Kidney (tissue), 14 donors: ENCODE data around the gene MFNG. TPM values are rescaled to one million over a fixed set of nuclear protein-coding genes. Genes with fewer than 3 reads are reported as not detected.
A peak's percentile ranks its signal among the peaks of the same experiment; 100 is the strongest.

Source experiments
- DNase-seq, 5 donors: peaks; one replicate each; pipeline ENCODE4 v3.0.0-alpha.2; 2013 to 2020
- FAIRE-seq: peaks from 2 replicates; lab custom pipeline; 2012; peaks lifted over from hg19 to GRCh38; lab: Jason Lieb, UNC
- H3K27ac ChIP-seq, 2 donors: one replicate each; pipeline ENCODE4 v1.7.0; 2013; ENCODE audit warnings: low read depth in 2 of 2, low read length in 2 of 2, inconsistent platforms in 1 of 2
- H3K27me3 ChIP-seq: one replicate; pipeline ENCODE4 v1.7.1; 2013; ENCODE audit warnings: low read length, inconsistent platforms; ENCODE audit not compliant: control insufficient read depth, insufficient read depth
- H3K36me3 ChIP-seq, 3 donors: one replicate each; pipeline versions ENCODE4 v1.7.0 to v1.7.1; 2013; ENCODE audit warnings: low read length in 3 of 3, control low read depth in 1 of 3, inconsistent platforms in 1 of 3; ENCODE audit not compliant: insufficient read depth in 3 of 3, control insufficient read depth in 2 of 3
- H3K4me1 ChIP-seq, 3 donors: one replicate each; pipeline versions ENCODE4 v1.7.0 to v1.7.1; 2013; ENCODE audit warnings: low read length in 3 of 3, inconsistent platforms in 1 of 3, low read depth in 1 of 3; ENCODE audit not compliant: control insufficient read depth in 2 of 3, insufficient read depth in 2 of 3
- H3K4me3 ChIP-seq, 3 donors: one replicate each; pipeline versions ENCODE4 v1.7.0 to v1.8.1; 2013; ENCODE audit warnings: low read length in 3 of 3, control low read depth in 1 of 3, inconsistent platforms in 1 of 3
- H3K9ac ChIP-seq, 3 donors: one replicate each; pipeline versions ENCODE4 v1.7.0 to v1.7.1; 2013; ENCODE audit warnings: low read length in 3 of 3, control low read depth in 1 of 3, inconsistent platforms in 1 of 3
- H3K9me3 ChIP-seq, 3 donors: one replicate each; pipeline versions ENCODE4 v1.7.0 to v1.7.1; 2013; ENCODE audit warnings: low read length in 3 of 3, control low read depth in 1 of 3, inconsistent platforms in 1 of 3; ENCODE audit not compliant: control insufficient read depth in 2 of 3, insufficient read depth in 1 of 3
- CTCF ChIP-seq: IDR thresholded peaks from 3 replicates; pipeline ENCODE4 v1.5.1; 2012; ENCODE audit warnings: mild to moderate bottlenecking, moderate library complexity, borderline replicate concordance; ENCODE audit not compliant: insufficient read depth; ENCODE audit errors: extremely low read depth
- intact Hi-C: fragments of 100-400 bp; cut with DNase I; formaldehyde crosslinking; loops from one replicate; pipeline ENCODE4 v1.11.1; 2022
- polyA plus RNA-seq: library from polyadenylated mRNA; stranded (reverse); fragments of 350-450 nt; fragmentation: Illumina TruSeq; extraction: RNeasy Lipid Tissue Mini Kit (QIAGEN cat#74804); gene quantifications from one replicate; pipeline ENCODE4 v1.2.3, GENCODE V29; 2014; ENCODE audit warnings: low read depth, low replicate concordance; ENCODE audit not compliant: insufficient read depth
- total RNA-seq: library from RNA; stranded (reverse); fragmentation: NEBNext Ultra II Directional; extraction: Animal tissue kit (Norgen Biotek cat#: 25700); gene quantifications from one replicate; pipeline ENCODE4 v1.2.1, GENCODE V29; 2021
- donor health status: control.
- donor health status: control.
- donor health status: control.
- donor health status: control.
- donor health status: control.
- donor health status: DM: yes; HTN: yes; CAD: no.
- donor health status: Normal renal cell carcinoma (clear cell type).

Gene MFNG
- total and polyA plus RNA-seq, 2 donors from 2014 or later: 9.1 to 31.1 TPM

DNA sequence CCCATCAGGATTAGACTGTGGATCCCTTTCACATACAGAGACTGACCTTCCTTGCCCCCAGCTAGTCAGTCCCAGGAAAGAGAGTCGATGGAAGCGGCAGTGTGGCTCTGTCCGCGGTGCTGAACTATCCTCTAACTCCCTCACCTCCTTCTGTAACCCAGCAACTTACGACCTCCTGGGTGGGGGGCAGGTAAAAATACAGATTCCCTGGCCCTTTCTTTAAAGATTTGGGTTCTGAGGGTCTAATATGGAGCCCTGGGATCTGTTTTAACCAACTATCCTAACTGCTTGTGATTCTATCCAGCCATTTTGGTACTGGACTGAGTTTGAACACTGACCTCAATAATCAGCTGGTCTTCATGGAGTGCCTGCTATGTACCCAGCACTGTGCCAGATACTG lies 23.2 kb downstream of the MFNG start:
- peak in 4 of 5 donors; percentile 70 to 87 (median 80) for DNase-seq
- no peaks in the 10 kb centered on the region for H3K27me3 ChIP-seq
- H3K4me1 ChIP-seq: no peaks in the 10 kb centered on the region
- intact Hi-C loops: loop anchor here (5.0 kb wide), 1 partner anchor 146 kb away; no protein-coding TSS in a partner anchor
- H3K27ac ChIP-seq: no peak overlapping the region
- FAIRE-seq: no peak
- H3K9me3 ChIP-seq: no peaks in the 10 kb centered on the region
- H3K9ac ChIP-seq: no peak overlapping the region
- TF ChIP-seq CTCF: no peak
- H3K4me3 ChIP-seq: no peak overlapping the region
- H3K36me3 ChIP-seq: no peaks in the 10 kb centered on the region

GRCh38 chr22:37462436-37462835 lies 23.7 kb downstream of the MFNG start:
- Histone ChIP-seq H3K4me3 (no peak overlapping the region), H3K27ac (no peak overlapping the region), H3K27me3 (no peaks in the 10 kb centered on the region), H3K36me3 (no peaks in the 10 kb centered on the region), H3K9ac (no peak overlapping the region), H3K9me3 (no peaks in the 10 kb centered on the region), H3K4me1 (no peaks in the 10 kb centered on the region)
- no peak for TF ChIP-seq CTCF
- FAIRE-seq: no peak
- intact Hi-C loops: loop anchor here (5.0 kb wide), 1 partner anchor 145 kb away; no protein-coding TSS in a partner anchor
- peak in 2 of 5 donors; percentile 30 to 45 for DNase-seq

- Histone ChIP-seq H3K9ac (no peak overlapping the region), H3K9me3 (no peaks in the 10 kb centered on the region), H3K4me3 (no peak overlapping the region), H3K4me1 (no peaks in the 10 kb centered on the region), H3K27me3 (no peaks in the 10 kb centered on the region), H3K36me3 (no peaks in the 10 kb centered on the region), H3K27ac (no peak overlapping the region)
- TF ChIP-seq CTCF: no peak
- intact Hi-C loops: loop anchor here (5.0 kb wide), 1 partner anchor 145 kb away; no protein-coding TSS in a partner anchor
- FAIRE-seq: no peak
- DNase-seq: no peak
Observed at GRCh38 chr22:37461961-37462360, 24.2 kb downstream of the MFNG start.

- TF ChIP-seq CTCF: no peak
- Histone ChIP-seq H3K9ac (no peak overlapping the region), H3K4me1 (no peaks in the 10 kb centered on the region), H3K27ac (no peak overlapping the region), H3K36me3 (no peaks in the 10 kb centered on the region), H3K4me3 (no peak overlapping the region), H3K9me3 (no peaks in the 10 kb centered on the region), H3K27me3 (no peaks in the 10 kb centered on the region)
- FAIRE-seq: no peak
- DNase-seq: no peak
- intact Hi-C loops: loop anchor here (5.0 kb wide), 1 partner anchor 143 kb away; no protein-coding TSS in a partner anchor
Observed at GRCh38 chr22:37460684-37461083, 25.5 kb downstream of the MFNG start.
